Measurements from ENCODE around the gene DNAJA3.

DNA sequence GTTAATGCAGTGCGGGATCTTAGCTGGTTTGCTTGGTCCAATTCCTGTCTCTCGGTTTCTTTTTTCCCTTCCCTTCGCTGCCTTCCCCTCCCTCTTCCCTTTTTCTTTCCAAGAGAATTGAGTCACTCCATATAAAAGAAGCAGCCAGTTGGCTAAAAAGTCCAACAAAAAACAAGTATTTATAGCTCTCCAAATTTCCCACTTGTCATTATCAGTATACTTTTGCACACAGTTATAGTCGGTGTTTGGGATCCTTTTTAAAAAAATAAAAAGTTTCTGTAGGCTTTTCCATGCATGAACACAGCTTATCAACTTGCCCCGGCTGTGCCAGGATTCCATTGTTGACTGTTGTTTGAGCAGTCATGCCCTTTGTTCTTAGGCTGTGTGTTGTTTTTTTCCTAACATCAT, 75.4 kb downstream of the DNAJA3 start:
- TF ChIP-seq CTCF (IDR thresholded peaks at IDR 0.05; ENCODE audit: extremely low read depth in 1 of 2, insufficient read depth in 1 of 2, low read depth in 1 of 2, low read length in 2 of 2) (no peak), POLR2AphosphoS5 (IDR thresholded peaks at IDR 0.05; ENCODE audit: insufficient read depth, low read depth, low read length) (no peak), POLR2A (IDR thresholded peaks at IDR 0.05; ENCODE audit: low read depth, low read length) (no peak)

Measured in endothelial cell of umbilical vein (primary cell).